ENCODE data around the gene RHOF.

DNA sequence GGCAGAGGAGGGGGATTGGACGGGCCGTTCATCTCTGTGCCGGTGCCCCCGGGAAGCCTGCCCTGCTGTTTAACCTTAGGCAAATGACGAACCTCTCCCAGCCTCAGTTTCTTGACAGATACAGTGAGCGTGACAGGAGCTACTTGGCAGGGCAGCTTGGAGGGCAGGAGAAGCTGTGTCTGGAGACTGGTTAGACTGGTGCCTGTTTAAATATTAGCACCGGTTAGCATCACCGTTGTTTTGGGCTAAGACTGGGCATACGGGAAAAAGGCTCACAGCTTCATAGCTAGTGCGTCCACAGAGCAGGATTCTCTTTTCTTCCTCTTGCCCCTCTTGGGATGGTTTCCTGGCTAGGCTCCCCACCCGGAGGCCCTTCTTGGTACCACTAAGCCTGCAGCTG lies 38.7 kb downstream of the RHOF start:
- TF ChIP-seq CTCF (IDR thresholded peaks at IDR 0.05) (no peak), POLR2AphosphoS5 (IDR thresholded peaks at IDR 0.05) (no peak)

All from sigmoid colon (tissue), 4 donors.